SH-SY5Y (cell line): Measurements from ENCODE around the gene PICK1.

Experiments used
- GATA2 ChIP-seq: IDR thresholded peaks from 2 replicates; pipeline ENCODE4 v1.6.1; 2011; ENCODE audit warnings: mild to moderate bottlenecking, low read depth, low read length
- GATA3 ChIP-seq: IDR thresholded peaks from 2 replicates; pipeline ENCODE4 v1.6.1; 2011; ENCODE audit warnings: low read depth, mild to moderate bottlenecking, low read length, moderate library complexity

GRCh38 chr22:38073150-38074130 is 16.2 kb downstream of the PICK1 start:
- TF ChIP-seq GATA2, result no peak
- TF ChIP-seq GATA3, result no peak
